22Rv1 (cell line): Measurements from ENCODE around the gene SDK1.

Experiments
- H3K27ac ChIP-seq: fragments of 450-650 bp; 2 replicates; pipeline ENCODE4 v1.5.1; 2017
- ZFX ChIP-seq: fragments of 450-650 bp; IDR thresholded peaks from 2 replicates; pipeline ENCODE4 v1.6.1; 2017; ENCODE audit warnings: antibody characterized with exemption, borderline replicate concordance
- TF ChIP-seq, protein P1 (sequence below): fragments of 450-650 bp; IDR thresholded peaks from 2 replicates; pipeline ENCODE4 v1.5.1; 2017; ENCODE audit warnings: mild to moderate bottlenecking

The SDK1 gene

DNA sequence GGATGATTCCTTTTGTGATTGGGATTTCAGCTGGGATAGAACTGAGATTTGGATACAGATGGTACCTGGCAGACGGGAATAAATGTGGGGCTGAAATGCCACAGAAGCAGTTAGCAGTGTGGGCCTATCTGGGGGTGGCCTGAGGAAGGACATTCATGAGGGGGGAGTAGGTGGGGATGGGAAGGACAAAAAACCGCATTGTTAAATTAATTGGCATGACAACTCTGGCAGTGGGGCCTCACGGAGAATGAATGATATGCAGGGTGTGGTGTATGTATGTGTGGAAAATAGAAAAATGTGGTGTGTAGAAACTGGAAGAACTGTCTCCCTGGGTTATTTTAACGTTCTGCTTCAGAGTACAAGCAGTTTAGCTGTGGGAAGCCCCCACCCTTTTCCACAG lies 17.8 kb downstream of the SDK1 start:
- TF ChIP-seq, protein P1, sequence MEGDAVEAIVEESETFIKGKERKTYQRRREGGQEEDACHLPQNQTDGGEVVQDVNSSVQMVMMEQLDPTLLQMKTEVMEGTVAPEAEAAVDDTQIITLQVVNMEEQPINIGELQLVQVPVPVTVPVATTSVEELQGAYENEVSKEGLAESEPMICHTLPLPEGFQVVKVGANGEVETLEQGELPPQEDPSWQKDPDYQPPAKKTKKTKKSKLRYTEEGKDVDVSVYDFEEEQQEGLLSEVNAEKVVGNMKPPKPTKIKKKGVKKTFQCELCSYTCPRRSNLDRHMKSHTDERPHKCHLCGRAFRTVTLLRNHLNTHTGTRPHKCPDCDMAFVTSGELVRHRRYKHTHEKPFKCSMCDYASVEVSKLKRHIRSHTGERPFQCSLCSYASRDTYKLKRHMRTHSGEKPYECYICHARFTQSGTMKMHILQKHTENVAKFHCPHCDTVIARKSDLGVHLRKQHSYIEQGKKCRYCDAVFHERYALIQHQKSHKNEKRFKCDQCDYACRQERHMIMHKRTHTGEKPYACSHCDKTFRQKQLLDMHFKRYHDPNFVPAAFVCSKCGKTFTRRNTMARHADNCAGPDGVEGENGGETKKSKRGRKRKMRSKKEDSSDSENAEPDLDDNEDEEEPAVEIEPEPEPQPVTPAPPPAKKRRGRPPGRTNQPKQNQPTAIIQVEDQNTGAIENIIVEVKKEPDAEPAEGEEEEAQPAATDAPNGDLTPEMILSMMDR, result no peak
- no peak for TF ChIP-seq ZFX
- H3K27ac ChIP-seq, result no peak overlapping the region

DNA sequence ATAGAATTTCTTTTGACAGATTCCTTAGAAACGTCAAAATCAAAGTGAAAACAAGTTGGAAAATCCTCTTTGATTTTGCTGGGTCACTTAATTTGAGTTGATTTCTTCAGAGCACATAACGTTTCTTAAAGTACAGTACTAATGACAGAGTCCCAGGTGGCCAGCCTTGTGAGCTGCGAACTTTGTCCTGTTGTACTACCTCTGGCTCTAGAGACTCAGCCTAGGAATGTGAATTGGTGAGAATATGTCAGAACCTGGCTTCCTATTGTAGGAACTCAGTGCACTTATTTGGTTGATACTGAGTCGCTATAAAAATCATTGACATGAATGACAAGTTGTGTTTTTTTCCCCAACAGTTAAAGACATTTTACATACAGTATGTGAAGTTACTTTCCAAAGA lies 20.2 kb downstream of the SDK1 start:
- TF ChIP-seq, protein P1, result no peak
- TF ChIP-seq ZFX, result no peak

DNA sequence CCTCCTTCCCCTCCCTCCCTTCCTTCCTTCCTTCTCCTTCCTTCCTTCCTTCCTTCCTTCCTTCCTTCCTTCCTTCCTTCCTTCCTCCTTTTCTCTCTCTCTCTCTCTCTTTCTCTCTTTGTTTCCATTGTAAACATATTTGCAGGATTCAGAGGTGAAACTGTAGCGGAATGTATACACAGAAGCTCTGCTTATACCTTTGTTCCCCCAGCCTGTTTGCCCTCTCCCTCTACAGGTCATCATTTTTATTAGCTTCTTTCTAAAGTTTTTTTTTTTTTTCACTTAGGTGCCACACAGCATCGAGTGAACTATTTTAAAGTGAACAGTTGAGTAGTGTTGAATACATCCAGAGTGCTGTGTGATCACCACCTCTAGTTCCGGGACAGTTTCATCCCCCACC lies 20.7 kb downstream of the SDK1 start:
- no peak overlapping the region for H3K27ac ChIP-seq
- TF ChIP-seq, protein P1, result no peak
- TF ChIP-seq ZFX, result no peak

More for the DNA sequence above, 20.2 kb downstream of the SDK1 start:
- no peak overlapping the region for H3K27ac ChIP-seq

DNA sequence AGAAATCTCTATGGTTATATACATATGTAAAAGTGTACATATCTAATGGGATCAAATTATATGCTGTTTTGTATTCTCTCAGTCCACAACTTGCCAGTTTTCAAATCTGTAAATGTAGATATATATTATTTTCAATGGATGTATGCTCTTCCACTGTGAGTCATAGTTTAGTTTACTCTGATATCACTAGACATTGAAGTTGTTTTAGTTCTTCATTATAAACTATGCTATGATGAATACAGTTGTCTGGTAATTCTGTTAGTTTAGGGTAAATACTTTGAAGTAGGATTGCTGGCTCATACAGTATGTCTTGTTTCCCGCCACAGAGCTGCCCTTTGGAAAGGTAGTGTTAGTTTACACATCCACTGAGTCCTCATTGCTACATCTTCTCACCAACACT lies 25.2 kb downstream of the SDK1 start:
- no peak overlapping the region for H3K27ac ChIP-seq
- TF ChIP-seq ZFX, result no peak
- TF ChIP-seq, protein P1, result no peak

DNA sequence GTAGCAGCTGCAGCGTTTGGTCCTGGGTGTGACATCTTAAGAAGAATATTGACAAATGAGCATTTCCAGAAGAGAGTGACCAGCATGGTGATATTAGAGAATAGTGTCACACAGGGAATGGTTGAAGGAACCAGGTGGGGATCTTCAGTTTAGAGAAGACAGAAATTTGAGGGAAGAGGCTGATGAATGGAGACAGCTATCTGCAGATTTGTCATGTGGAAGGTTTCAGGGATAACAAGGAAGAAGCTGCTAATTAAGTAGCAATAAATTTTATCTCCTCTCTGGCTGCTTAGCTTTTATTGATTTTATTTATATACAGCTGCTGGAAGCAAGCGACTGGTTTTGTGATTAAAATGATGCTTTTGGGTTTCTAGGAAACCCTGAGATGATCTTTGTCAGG lies 26.0 kb downstream of the SDK1 start:
- H3K27ac ChIP-seq, result no peak overlapping the region
- TF ChIP-seq, protein P1, result no peak
- TF ChIP-seq ZFX, result no peak

DNA sequence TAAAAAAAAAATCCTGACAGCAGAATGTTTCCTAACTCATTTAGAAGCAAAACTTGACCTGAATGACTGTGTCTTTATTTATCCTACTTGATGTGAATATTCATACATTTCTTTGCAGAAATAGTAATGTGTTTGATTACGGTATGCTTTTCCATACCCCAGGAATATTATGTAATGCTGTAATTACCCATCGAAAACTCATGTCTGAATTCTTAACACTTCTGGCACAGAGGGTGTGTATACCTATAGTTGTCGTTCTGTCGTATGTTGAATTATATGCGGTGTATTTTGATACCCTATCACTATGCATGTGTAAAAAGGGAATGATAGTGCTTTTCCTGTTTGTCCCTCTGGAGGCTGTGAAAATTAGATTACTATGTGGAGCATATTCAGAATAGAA lies 26.6 kb downstream of the SDK1 start:
- H3K27ac ChIP-seq, result no peak overlapping the region
- TF ChIP-seq, protein P1, result no peak
- TF ChIP-seq ZFX, result no peak

DNA sequence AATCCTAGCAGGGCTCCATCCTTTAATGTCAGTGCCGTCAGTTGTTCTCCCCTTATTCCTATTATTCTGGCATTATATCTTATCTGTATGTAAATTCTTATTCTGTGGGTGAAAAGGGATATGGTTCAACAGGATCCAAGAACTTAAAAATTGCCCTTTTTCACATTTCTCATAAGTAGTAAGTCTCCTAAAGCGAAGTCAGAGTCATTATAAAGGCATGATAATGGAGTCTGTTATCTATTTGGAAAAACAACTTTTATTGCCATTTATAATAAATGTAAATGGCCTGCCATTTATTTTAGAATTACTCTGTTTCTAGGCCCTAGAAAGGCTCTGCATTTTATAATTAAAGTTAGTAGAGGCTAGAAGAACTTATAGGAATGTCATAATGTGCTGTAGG lies 31.3 kb downstream of the SDK1 start:
- no peak overlapping the region for H3K27ac ChIP-seq
- TF ChIP-seq ZFX, result no peak
- TF ChIP-seq, protein P1, result no peak
